Measurements from ENCODE around the gene IL13.
"Not testable (repeated sequence)": the region's sequence is repeated elsewhere in the genome, so short reads cannot be mapped to it uniquely, and the experiment has no call there.

The IL13 gene

GRCh38 chr5:132657676-132658380, at the start of gene IL13:
Gene IL13, plus strand, starts transcription at chr5:132658173. Its CDS starts 14 bp downstream, at chr5:132658187.
- DNase-seq (ENCODE audit: low read depth in 2 of 2), result no peak

- DNase-seq (ENCODE audit: low read depth in 2 of 2), result no peak
Measured at GRCh38 chr5:132611965-132612364, 46.0 kb upstream of the IL13 start.

GRCh38 chr5:132612846-132613245, 45.1 kb upstream of the IL13 start:
- no peak for DNase-seq (ENCODE audit: low read depth in 2 of 2)

- DNase-seq (ENCODE audit: low read depth in 2 of 2), result no peak
Measured at GRCh38 chr5:132621699-132622098, 36.3 kb upstream of the IL13 start.

- DNase-seq (ENCODE audit: low read depth in 2 of 2), result no peak
Measured at GRCh38 chr5:132622608-132623007, 35.4 kb upstream of the IL13 start.

GRCh38 chr5:132627470-132627869, 30.5 kb upstream of the IL13 start:
- no peak for DNase-seq (ENCODE audit: low read depth in 2 of 2)

GRCh38 chr5:132628814-132629213, 29.2 kb upstream of the IL13 start:
- no peak for DNase-seq (ENCODE audit: low read depth in 2 of 2)

GRCh38 chr5:132629230-132629944, 28.6 kb upstream of the IL13 start:
- no peak for DNase-seq (ENCODE audit: low read depth in 2 of 2)

GRCh38 chr5:132633587-132633986, 24.4 kb upstream of the IL13 start:
- DNase-seq (ENCODE audit: low read depth in 2 of 2), result not testable (repeated sequence)

- DNase-seq (ENCODE audit: low read depth in 2 of 2), result no peak
Measured at GRCh38 chr5:132635873-132636272, 22.1 kb upstream of the IL13 start.

GRCh38 chr5:132637241-132637640, 20.7 kb upstream of the IL13 start:
- DNase-seq (ENCODE audit: low read depth in 2 of 2), result no peak

- DNase-seq (ENCODE audit: low read depth in 2 of 2), result no peak
Measured at GRCh38 chr5:132639706-132640130, 18.3 kb upstream of the IL13 start.

GRCh38 chr5:132640613-132641012, 17.4 kb upstream of the IL13 start:
- DNase-seq (ENCODE audit: low read depth in 2 of 2), result no peak

GRCh38 chr5:132641241-132641723, 16.7 kb upstream of the IL13 start:
- no peak for DNase-seq (ENCODE audit: low read depth in 2 of 2)

GRCh38 chr5:132641841-132642240, 16.1 kb upstream of the IL13 start:
- no peak for DNase-seq (ENCODE audit: low read depth in 2 of 2)

- no peak for DNase-seq (ENCODE audit: low read depth in 2 of 2)
Measured at GRCh38 chr5:132644177-132644576, 13.8 kb upstream of the IL13 start.

GRCh38 chr5:132646583-132647266, 11.2 kb upstream of the IL13 start:
- DNase-seq (ENCODE audit: low read depth in 2 of 2), result no peak

GRCh38 chr5:132647473-132647872, 10.5 kb upstream of the IL13 start:
- DNase-seq (ENCODE audit: low read depth in 2 of 2), result no peak

GRCh38 chr5:132648355-132648754, 9.6 kb upstream of the IL13 start:
- no peak for DNase-seq (ENCODE audit: low read depth in 2 of 2)

- DNase-seq (ENCODE audit: low read depth in 2 of 2), result no peak
Measured at GRCh38 chr5:132651838-132652469, 6.0 kb upstream of the IL13 start.

GRCh38 chr5:132653716-132654115, 4.3 kb upstream of the IL13 start:
- DNase-seq (ENCODE audit: low read depth in 2 of 2), result no peak
